OCI-LY3 (cell line): ENCODE measurements around the gene HMX1.

ENCODE experiments used
- H2AFZ ChIP-seq: fragments of 200-600, 300-600 bp; shearing (Covaris generic); 2 replicates; pipeline ENCODE4 v1.6.0; 2014; ENCODE audit warnings: antibody characterized with exemption, low read depth, low read length
- H3K27ac ChIP-seq: fragments of 200-600, 300-600 bp; sonication (generic); 2 replicates; pipeline ENCODE4 v1.5.1; 2014; ENCODE audit warnings: mild to moderate bottlenecking, low read length, moderate library complexity, mixed read lengths
- H3K27me3 ChIP-seq: fragments of 200-600, 300-600 bp; sonication (generic); 2 replicates; pipeline ENCODE4 v1.6.1; 2014; ENCODE audit warnings: low read depth, low read length, mixed read lengths
- H3K36me3 ChIP-seq: fragments of 200-600, 300-600 bp; sonication (generic); replicated peaks from 2 replicates; pipeline ENCODE3; 2014; ENCODE audit warnings: low read depth, low read length, mixed read lengths
- H3K4me1 ChIP-seq: fragments of 300-600, 200-600 bp; sonication (generic); 2 replicates; pipeline ENCODE4 v1.6.1; 2014; ENCODE audit warnings: low read length, mixed read lengths
- H3K4me2 ChIP-seq: fragments of 200-600, 300-600 bp; sonication (generic); 2 replicates; pipeline ENCODE4 v1.6.1; 2014; ENCODE audit warnings: low read length, mixed read lengths
- H3K4me3 ChIP-seq: fragments of 300-600, 200-600 bp; sonication (generic); 2 replicates; pipeline ENCODE4 v1.5.1; 2014; ENCODE audit warnings: antibody characterized with exemption, mild to moderate bottlenecking, low read length, moderate library complexity
- H3K79me2 ChIP-seq: fragments of 300-600, 200-600 bp; shearing (Covaris generic); 2 replicates; pipeline ENCODE4 v1.6.1; 2014; ENCODE audit warnings: mild to moderate bottlenecking, low read length, mixed read lengths
- H3K9ac ChIP-seq: fragments of 300-600, 200-600 bp; shearing (Covaris generic); 2 replicates; pipeline ENCODE4 v1.6.0; 2014; ENCODE audit warnings: mild to moderate bottlenecking, low read length, moderate library complexity
- H3K9me3 ChIP-seq: fragments of 200-600, 300-600 bp; shearing (Covaris generic); 2 replicates; pipeline ENCODE4 v1.6.1; 2014; ENCODE audit warnings: low read length, mixed read lengths; ENCODE audit not compliant: insufficient read depth
- H4K20me1 ChIP-seq: fragments of 200-600, 300-600 bp; sonication (generic); 2 replicates; pipeline ENCODE4 v1.6.1; 2016; ENCODE audit warnings: low read length, mixed read lengths; ENCODE audit not compliant: insufficient read depth
- EZH2phosphoT487 ChIP-seq: fragments of 200-600 bp; shearing (Covaris generic); IDR thresholded peaks from 2 replicates; pipeline ENCODE4 v1.6.1; 2018; ENCODE audit warnings: antibody characterized with exemption, mixed run types, low read depth
- TF ChIP-seq, protein P1 (sequence below): fragments of 200-600, 300-600 bp; sonication (generic); IDR thresholded peaks from 2 replicates; pipeline ENCODE4 v1.5.1; 2014; ENCODE audit warnings: antibody characterized with exemption, low read length, low read depth

The HMX1 gene

DNA sequence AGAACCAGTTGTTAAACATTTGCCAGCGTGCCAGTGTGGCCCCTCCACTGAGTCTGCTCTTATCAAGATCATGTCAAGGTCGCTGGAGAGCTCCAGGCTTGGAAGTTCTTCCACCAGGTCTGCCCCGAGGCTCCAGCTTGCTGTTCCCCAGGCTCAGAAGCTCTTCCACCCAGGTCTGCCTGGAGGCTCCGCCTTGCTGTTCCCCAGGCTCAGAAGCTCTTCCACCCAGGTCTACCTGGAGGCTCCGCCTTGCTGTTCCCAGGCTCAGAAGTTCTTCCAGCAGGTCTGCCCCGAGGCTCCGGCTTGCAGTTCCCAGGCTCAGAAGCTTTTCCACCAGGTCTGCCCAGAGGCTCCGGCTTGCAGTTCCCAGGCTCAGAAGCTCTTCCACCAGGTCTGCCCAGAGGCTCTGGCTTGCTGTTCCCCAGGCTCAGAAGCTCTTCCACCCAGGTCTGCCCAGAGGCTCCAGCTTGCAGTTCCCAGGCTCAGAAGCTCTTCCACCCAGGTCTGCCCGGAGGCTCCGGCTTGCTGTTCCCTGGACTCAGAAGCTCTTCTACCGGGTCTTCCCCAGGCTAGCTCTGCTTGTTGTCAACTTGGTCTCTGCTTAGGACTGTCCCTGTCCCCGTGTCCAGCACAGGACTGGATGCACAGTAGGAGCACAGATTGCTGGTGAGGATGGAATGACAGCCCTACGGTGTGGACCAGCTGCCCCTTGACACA lies 54.4 kb downstream of the HMX1 start:
- H3K9ac ChIP-seq: no peak overlapping the region
- H3K4me2 ChIP-seq: no peak overlapping the region
- no peaks in the 10 kb centered on the region for H3K36me3 ChIP-seq
- peak overlapping the region; percentile 78; the same call in 1 of the 2 replicates for H2AFZ ChIP-seq
- TF ChIP-seq, protein P1, sequence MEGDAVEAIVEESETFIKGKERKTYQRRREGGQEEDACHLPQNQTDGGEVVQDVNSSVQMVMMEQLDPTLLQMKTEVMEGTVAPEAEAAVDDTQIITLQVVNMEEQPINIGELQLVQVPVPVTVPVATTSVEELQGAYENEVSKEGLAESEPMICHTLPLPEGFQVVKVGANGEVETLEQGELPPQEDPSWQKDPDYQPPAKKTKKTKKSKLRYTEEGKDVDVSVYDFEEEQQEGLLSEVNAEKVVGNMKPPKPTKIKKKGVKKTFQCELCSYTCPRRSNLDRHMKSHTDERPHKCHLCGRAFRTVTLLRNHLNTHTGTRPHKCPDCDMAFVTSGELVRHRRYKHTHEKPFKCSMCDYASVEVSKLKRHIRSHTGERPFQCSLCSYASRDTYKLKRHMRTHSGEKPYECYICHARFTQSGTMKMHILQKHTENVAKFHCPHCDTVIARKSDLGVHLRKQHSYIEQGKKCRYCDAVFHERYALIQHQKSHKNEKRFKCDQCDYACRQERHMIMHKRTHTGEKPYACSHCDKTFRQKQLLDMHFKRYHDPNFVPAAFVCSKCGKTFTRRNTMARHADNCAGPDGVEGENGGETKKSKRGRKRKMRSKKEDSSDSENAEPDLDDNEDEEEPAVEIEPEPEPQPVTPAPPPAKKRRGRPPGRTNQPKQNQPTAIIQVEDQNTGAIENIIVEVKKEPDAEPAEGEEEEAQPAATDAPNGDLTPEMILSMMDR: no peak
- no peak for TF ChIP-seq EZH2phosphoT487
- H3K27ac ChIP-seq: no peak overlapping the region
- H3K9me3 ChIP-seq: no peaks in the 10 kb centered on the region
- no peaks in the 10 kb centered on the region for H4K20me1 ChIP-seq
- H3K27me3 ChIP-seq: no peaks in the 10 kb centered on the region
- H3K4me1 ChIP-seq: peaks cover 33% of the 10 kb centered on the region
- no peaks in the 10 kb centered on the region for H3K79me2 ChIP-seq
- no peak overlapping the region for H3K4me3 ChIP-seq
